ENCODE data around the gene SSTR3. TPM values are rescaled to one million over a fixed set of nuclear protein-coding genes. Genes with fewer than 3 reads are reported as not detected.

Gene SSTR3
- total and polyA plus RNA-seq, 9 of the 15 experiments (the other 6 are each of a cell fraction or from before 2014, with no cell fraction given), result 0.03 TPM; not detected in 8

- intact Hi-C loops (cut with micrococcal nuclease), result no loop called here
- no peak for FAIRE-seq
- no peak overlapping the region for H3K4me3 ChIP-seq
- ChIA-PET POLR2A (interaction anchor here (0.6 to 1.9 kb wide), 3 partner anchors 10 to 1248 kb away, joined by 3 to 4 read pairs (median 4); no protein-coding TSS in a partner anchor), CTCF (ENCODE audit: low intra/inter-chr PET ratio) (no interaction called here)
- H3K79me2 ChIP-seq (ENCODE audit: control insufficient read depth, insufficient read depth, low read length), result peaks cover 12% of the 10 kb centered on the region
- H4K20me1 ChIP-seq (replicated peaks; ENCODE audit: control insufficient read depth, insufficient read depth, low read length), result no peaks in the 10 kb centered on the region
- peaks cover 74% of the 10 kb centered on the region; the same call in 2 of the 3 replicates for H3K36me3 ChIP-seq (ENCODE audit: control insufficient read depth, insufficient read depth, low read length)
- WGBS (ENCODE audit: insufficient coverage, low coverage, missing lambda C conversion rate), result 98% methylated on average over 8 of the region's 20 CpGs
- no peaks in the 10 kb centered on the region for H3K9me1 ChIP-seq (ENCODE audit: control insufficient read depth, insufficient read depth, low read length)
- H3K9ac ChIP-seq (ENCODE audit: insufficient read depth in 1 of 2, low read depth in 2 of 2, low read length in 2 of 2), result 0 out of 4 replicates have a peak overlapping the region, but pooled peaks of 1 of the 2 experiments have one; percentile 35
- no peaks in the 10 kb centered on the region for H3K27me3 ChIP-seq (ENCODE audit: control insufficient read depth in 2 of 2, insufficient read depth in 2 of 2, low read length in 2 of 2)
- TF ChIP-seq RAD51 (IDR thresholded peaks at IDR 0.05; ENCODE audit: borderline replicate concordance, low read depth) (no peak), POLR2G (IDR thresholded peaks at IDR 0.05; ENCODE audit: low read depth, low read length) (peak; percentile 47), ZNF507 (tag; conservative IDR thresholded peaks at IDR 0.05) (no peak), RBFOX2 (IDR thresholded peaks at IDR 0.05; ENCODE audit: low read depth, low read length) (peak; percentile 10; the same call in 1 of the 2 replicates)
- H3K4me2 ChIP-seq (ENCODE audit: insufficient read depth, low read length), result no peak overlapping the region
- in situ Hi-C loops (cut with MboI), result no loop called here
- no TSS peak for BruUV-seq (replicated peaks)
- no peaks in the 10 kb centered on the region for H3K9me3 ChIP-seq (replicated peaks; ENCODE audit: control insufficient read depth, insufficient read depth, low read depth, low read length)
- no peak overlapping the region for H3K27ac ChIP-seq (ENCODE audit: extremely low read depth, low read depth, low read length)
- H2AFZ ChIP-seq (ENCODE audit: low read depth, low read length), result no peak overlapping the region
- H3K4me1 ChIP-seq (replicated peaks in 1 of 2; ENCODE audit: control insufficient read depth in 2 of 2, insufficient read depth in 2 of 2, low read length in 2 of 2), result peaks cover 19 to 43% of the 10 kb centered on the region in 2 experiments
- no peak for DNase-seq (ENCODE audit: extremely low read depth in 1 of 4, low spot score in 3 of 4)
- ATAC-seq, result no peak
These were observed 16.1 kb upstream of the SSTR3 start for GRCh38 chr22:37228106-37229011.

Measured in K562 (cell line).